Limb (tissue), 2 donors: ENCODE data around the gene EHBP1L1.

ENCODE experiments used
- DNase-seq, 2 donors: peaks; one replicate each; pipeline ENCODE4 v3.0.0-alpha.2; 2016; ENCODE audit errors: extremely low spot score in 2 of 2

EHBP1L1 gene

GRCh38 chr11:65577756-65578109 lies 1.9 kb downstream of the EHBP1L1 start:
- DNase-seq, result no peak

- no peak for DNase-seq
These were observed 2.3 kb downstream of the EHBP1L1 start for GRCh38 chr11:65578134-65578533.

GRCh38 chr11:65578667-65579066 lies 2.8 kb downstream of the EHBP1L1 start:
- no peak for DNase-seq

- DNase-seq, result no peak
These were observed 3.4 kb downstream of the EHBP1L1 start for GRCh38 chr11:65579291-65579690.

GRCh38 chr11:65580031-65580692 lies 4.3 kb downstream of the EHBP1L1 start:
- no peak for DNase-seq

GRCh38 chr11:65580756-65581155 lies 4.9 kb downstream of the EHBP1L1 start:
- no peak for DNase-seq

- no peak for DNase-seq
These were observed 6.1 kb downstream of the EHBP1L1 start for GRCh38 chr11:65581928-65582327.

GRCh38 chr11:65583589-65583988 lies 7.7 kb downstream of the EHBP1L1 start:
- no peak for DNase-seq

- no peak for DNase-seq
These were observed 8.3 kb downstream of the EHBP1L1 start for GRCh38 chr11:65584106-65584505.

- peak in 1 of 2 donors; percentile 45 for DNase-seq
These were observed 8.9 kb downstream of the EHBP1L1 start for GRCh38 chr11:65584723-65585171.

- DNase-seq, result no peak
These were observed 9.8 kb downstream of the EHBP1L1 start for GRCh38 chr11:65585396-65586246.

- no peak for DNase-seq
These were observed 10.4 kb downstream of the EHBP1L1 start for GRCh38 chr11:65586247-65586630.

GRCh38 chr11:65586676-65587075 lies 10.8 kb downstream of the EHBP1L1 start:
- no peak for DNase-seq

GRCh38 chr11:65588199-65589054 lies 12.6 kb downstream of the EHBP1L1 start:
- DNase-seq, result no peak

- DNase-seq, result no peak
These were observed 13.8 kb downstream of the EHBP1L1 start for GRCh38 chr11:65589444-65590239.

GRCh38 chr11:65590240-65590738 lies 14.4 kb downstream of the EHBP1L1 start:
- DNase-seq, result peak in 1 of 2 donors; percentile 74

GRCh38 chr11:65591939-65592857 lies 16.3 kb downstream of the EHBP1L1 start:
- no peak for DNase-seq

GRCh38 chr11:65592858-65593517 lies 17.1 kb downstream of the EHBP1L1 start:
- DNase-seq, result no peak
